Immature natural killer cell (primary cell): ENCODE results near the gene B3GALT6. TPM values are rescaled to one million over a fixed set of nuclear protein-coding genes. Genes with fewer than 3 reads are reported as not detected.
"Not testable (repeated sequence)": the region's sequence is repeated elsewhere in the genome, so short reads cannot be mapped to it uniquely, and the experiment has no call there.

Source experiments
- DNase-seq, 3 donors: peaks; one replicate each; pipeline ENCODE4 v3.0.0; 2022; ENCODE audit warnings: mixed read lengths in 1 of 3
- H3K27ac Mint-ChIP-seq, 6 donors: one replicate each; pipeline ENCODE4 v1.8.0; 2020; ENCODE audit warnings: mixed read lengths in 6 of 6, mild to moderate bottlenecking in 5 of 6, inconsistent platforms in 4 of 6, moderate library complexity in 3 of 6
- H3K27me3 Mint-ChIP-seq, 3 donors: one replicate each; pipeline ENCODE4 v1.8.0; 2020 to 2021; ENCODE audit warnings: low read depth in 3 of 3, mild to moderate bottlenecking in 3 of 3, mixed read lengths in 3 of 3, moderate library complexity in 3 of 3, inconsistent platforms in 1 of 3
- H3K36me3 Mint-ChIP-seq, 3 donors: one replicate each; pipeline ENCODE4 v1.8.0; 2020; ENCODE audit warnings: mixed read lengths in 3 of 3, inconsistent platforms in 2 of 3, mild to moderate bottlenecking in 2 of 3
- H3K4me1 Mint-ChIP-seq, 2 donors: one replicate each; pipeline ENCODE4 v1.8.0; 2020; ENCODE audit warnings: inconsistent platforms in 2 of 2, mild to moderate bottlenecking in 2 of 2, mixed read lengths in 2 of 2, moderate library complexity in 1 of 2
- H3K4me3 Mint-ChIP-seq, 5 donors: one replicate each; pipeline ENCODE4 v1.8.0; 2020; ENCODE audit warnings: mild to moderate bottlenecking in 5 of 5, mixed read lengths in 5 of 5, inconsistent platforms in 3 of 5, moderate library complexity in 3 of 5
- H3K9me3 Mint-ChIP-seq, 6 donors: one replicate each; pipeline ENCODE4 v1.8.0; 2020; ENCODE audit warnings: mild to moderate bottlenecking in 6 of 6, mixed read lengths in 6 of 6, inconsistent platforms in 4 of 6, moderate library complexity in 3 of 6
- polyA plus RNA-seq, 3 donors: library from polyadenylated mRNA; unstranded; fragments of 300-500 nt; fragmentation: Illumina TruSeq; gene quantifications; one replicate each; pipeline ENCODE4 v1.2.3, GENCODE V29; 2021

Gene B3GALT6
- polyA plus RNA-seq, result 10 to 100 TPM in 1 of 3 donors, 1 to 10 TPM in 2; 5.3 to 13.9 (median 9.9) TPM

- H3K4me3 Mint-ChIP-seq, result peak within 1 kb of the TSS; percentile 90 to 95 (median 92)
- peaks cover 36 to 42% of the 10 kb centered on the region in 2 donors for H3K4me1 Mint-ChIP-seq
- H3K27me3 Mint-ChIP-seq, result peaks cover 8 to 21% (median 14%) of the 10 kb centered on the region in 3 donors
- DNase-seq, result no peak
- H3K9me3 Mint-ChIP-seq, result no peaks in the 10 kb centered on the region
- H3K36me3 Mint-ChIP-seq, result peaks cover 0 to 10% (median 0%) of the 10 kb centered on the region in 3 donors
- peak within 1 kb of the TSS; percentile 85 to 93 (median 91) for H3K27ac Mint-ChIP-seq
These were observed at the start of gene B3GALT6 for GRCh38 chr1:1232208-1232795. Gene B3GALT6, plus strand, starts transcription at chr1:1232237. Its CDS starts 42 bp downstream, at chr1:1232279.

- Mint-ChIP-seq H3K9me3 (no peaks in the 10 kb centered on the region), H3K36me3 (no peaks in the 10 kb centered on the region), H3K27ac (no peak overlapping the region), H3K4me3 (peak overlapping the region in 1 of 5 donors; percentile 61), H3K27me3 (peaks cover 0 to 4% (median 0%) of the 10 kb centered on the region in 3 donors), H3K4me1 (peaks cover 5 to 7% of the 10 kb centered on the region in 2 donors)
- DNase-seq, result no peak
These were observed 49.4 kb upstream of the B3GALT6 start for GRCh38 chr1:1182491-1183220.

- H3K4me3 Mint-ChIP-seq, result peak overlapping the region in 2 of 5 donors; percentile 41 to 52
- H3K4me1 Mint-ChIP-seq, result peaks cover 5 to 7% of the 10 kb centered on the region in 2 donors
- no peaks in the 10 kb centered on the region for H3K36me3 Mint-ChIP-seq
- peak overlapping the region in 2 of 6 donors; percentile 21 to 35 for H3K27ac Mint-ChIP-seq
- no peak for DNase-seq
- no peaks in the 10 kb centered on the region for H3K9me3 Mint-ChIP-seq
- peaks cover 0 to 4% (median 0%) of the 10 kb centered on the region in 3 donors for H3K27me3 Mint-ChIP-seq
These were observed 48.8 kb upstream of the B3GALT6 start for GRCh38 chr1:1183221-1183747.

DNA sequence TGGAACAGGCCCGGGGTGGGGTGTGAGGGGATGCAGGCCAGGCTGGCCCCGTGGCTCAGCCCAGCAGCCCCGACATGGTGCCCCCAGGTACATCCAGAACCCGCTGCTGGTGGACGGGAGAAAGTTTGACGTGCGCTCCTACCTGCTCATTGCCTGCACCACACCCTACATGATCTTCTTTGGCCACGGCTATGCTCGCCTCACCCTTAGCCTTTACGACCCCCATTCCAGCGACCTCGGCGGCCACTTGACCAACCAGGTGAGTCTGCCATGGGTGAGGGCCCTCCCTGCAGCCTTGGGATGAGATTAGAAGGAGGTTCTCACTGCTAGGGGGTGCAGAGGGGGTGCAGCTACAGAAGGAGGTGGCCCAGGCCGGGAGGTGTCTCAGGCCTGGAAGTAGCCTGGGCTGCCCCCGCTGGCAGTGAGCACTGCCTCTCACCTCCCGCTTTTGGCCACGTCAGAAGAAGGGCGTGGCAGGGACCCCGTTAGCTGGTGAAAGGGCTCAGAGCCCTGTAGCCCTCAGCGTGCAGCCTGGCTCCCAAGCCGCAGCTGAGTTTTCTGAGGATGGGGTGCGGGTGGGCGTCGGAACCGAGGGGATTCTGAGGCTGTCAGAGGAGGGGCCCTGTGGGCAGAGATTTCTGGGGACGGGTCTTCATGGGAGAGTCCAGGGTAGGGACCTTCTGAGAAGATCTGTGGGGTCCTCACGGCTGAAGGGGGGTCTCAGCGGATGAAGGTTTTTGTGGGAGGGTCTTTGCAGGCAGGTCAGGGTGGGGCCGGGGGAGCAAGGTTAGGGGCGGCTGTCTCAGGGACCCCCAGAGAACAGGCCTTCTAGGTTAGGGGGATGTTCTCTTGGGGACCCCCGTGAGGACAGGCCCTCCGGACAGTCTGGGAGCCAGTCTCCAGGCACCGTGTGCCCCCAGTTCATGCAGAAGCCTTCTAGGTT, 47.9 kb upstream of the B3GALT6 start:
- peaks cover 5 to 7% of the 10 kb centered on the region in 2 donors for H3K4me1 Mint-ChIP-seq
- no peak overlapping the region for H3K4me3 Mint-ChIP-seq
- H3K27ac Mint-ChIP-seq, result no peak overlapping the region
- no peaks in the 10 kb centered on the region for H3K9me3 Mint-ChIP-seq
- DNase-seq, result no peak
- H3K36me3 Mint-ChIP-seq, result no peaks in the 10 kb centered on the region
- peaks cover 0 to 4% (median 0%) of the 10 kb centered on the region in 3 donors for H3K27me3 Mint-ChIP-seq

GRCh38 chr1:1185101-1185765, 46.8 kb upstream of the B3GALT6 start:
- Mint-ChIP-seq H3K27ac (peak overlapping the region in 1 of 6 donors; percentile 17), H3K4me3 (no peak overlapping the region), H3K36me3 (no peaks in the 10 kb centered on the region), H3K27me3 (peaks cover 0 to 4% (median 0%) of the 10 kb centered on the region in 3 donors), H3K4me1 (peaks cover 5 to 7% of the 10 kb centered on the region in 2 donors), H3K9me3 (no peaks in the 10 kb centered on the region)
- no peak for DNase-seq

DNA sequence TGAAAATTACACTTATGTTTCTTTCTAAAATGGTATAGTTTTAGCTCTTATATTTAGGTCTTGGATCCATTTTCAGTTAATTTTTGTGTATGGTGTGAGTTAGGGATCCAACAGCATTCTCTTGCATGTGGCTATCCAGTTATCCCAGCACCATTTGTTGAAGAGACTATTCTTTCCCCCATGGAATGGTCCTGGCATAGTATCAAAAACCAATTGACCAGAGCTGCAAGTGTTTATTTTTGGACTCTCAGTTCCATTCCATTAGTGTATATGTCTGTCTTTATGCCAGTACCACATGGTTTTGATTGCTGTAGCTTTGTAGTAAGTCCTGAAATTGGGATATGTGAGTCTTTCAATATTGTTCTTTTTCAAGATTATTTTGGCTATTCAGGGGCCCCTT, 44.1 kb upstream of the B3GALT6 start:
- Mint-ChIP-seq H3K4me1 (no peaks in the 10 kb centered on the region), H3K9me3 (no peaks in the 10 kb centered on the region), H3K27me3 (no peaks in the 10 kb centered on the region), H3K36me3 (peaks cover 0 to 4% (median 0%) of the 10 kb centered on the region in 3 donors), H3K27ac (no peak overlapping the region), H3K4me3 (no peak overlapping the region)
- no peak for DNase-seq

DNA sequence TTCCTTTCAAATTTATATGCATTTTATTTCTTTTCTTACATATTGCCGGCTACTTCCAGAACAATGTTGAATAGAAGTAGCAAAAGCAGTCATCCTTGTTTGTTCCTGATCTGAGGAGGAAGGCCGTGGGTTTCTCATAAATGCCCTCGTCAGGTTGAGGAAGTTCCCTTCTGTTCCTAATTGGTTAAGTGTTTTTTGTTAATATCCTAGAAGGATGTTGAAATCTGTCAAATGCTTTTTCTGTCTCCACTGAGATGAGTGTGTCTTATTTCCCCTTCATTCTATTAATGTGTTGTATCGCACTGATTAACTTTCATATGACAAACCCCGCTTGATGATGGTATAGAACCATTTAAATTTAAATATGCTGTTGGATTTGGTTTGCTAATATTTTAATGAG, 42.9 kb upstream of the B3GALT6 start:
- H3K27ac Mint-ChIP-seq, result no peak overlapping the region
- no peaks in the 10 kb centered on the region for H3K9me3 Mint-ChIP-seq
- H3K27me3 Mint-ChIP-seq, result no peaks in the 10 kb centered on the region
- DNase-seq, result no peak
- peaks cover 0 to 1% of the 10 kb centered on the region in 2 donors for H3K4me1 Mint-ChIP-seq
- peaks cover 0 to 4% (median 0%) of the 10 kb centered on the region in 3 donors for H3K36me3 Mint-ChIP-seq
- no peak overlapping the region for H3K4me3 Mint-ChIP-seq

DNA sequence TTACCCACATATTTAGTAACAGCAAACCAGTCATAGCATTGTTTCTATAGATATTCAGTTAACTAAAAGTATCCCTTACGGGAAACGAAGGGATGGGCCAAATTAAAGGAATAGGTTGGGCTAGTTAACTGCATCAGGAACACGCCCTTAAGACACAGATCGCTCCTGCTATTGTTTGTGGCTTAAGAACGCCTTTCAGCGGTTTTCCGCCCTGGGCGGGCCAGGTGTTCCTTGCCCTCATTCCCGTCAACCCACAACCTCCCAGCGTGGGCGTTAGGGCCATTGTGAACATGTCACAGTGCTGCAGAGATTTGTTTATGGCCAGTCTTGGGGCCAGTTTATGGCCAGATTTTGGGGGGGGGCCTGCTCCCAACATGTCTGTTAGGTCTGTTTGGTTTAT, 40.3 kb upstream of the B3GALT6 start:
- Mint-ChIP-seq H3K4me1 (peaks cover 0 to 10% of the 10 kb centered on the region in 2 donors), H3K27me3 (peaks cover 0 to 2% (median 0%) of the 10 kb centered on the region in 3 donors), H3K9me3 (peaks cover 0 to 11% (median 0%) of the 10 kb centered on the region in 6 donors), H3K4me3 (no peak overlapping the region), H3K36me3 (peaks cover 0 to 4% (median 0%) of the 10 kb centered on the region in 3 donors), H3K27ac (no peak overlapping the region)
- no peak for DNase-seq

GRCh38 chr1:1194723-1195122, 37.3 kb upstream of the B3GALT6 start:
- H3K27ac Mint-ChIP-seq, result peak overlapping the region in 1 of 6 donors; percentile 79
- peaks cover 0 to 4% (median 0%) of the 10 kb centered on the region in 3 donors for H3K36me3 Mint-ChIP-seq
- H3K4me1 Mint-ChIP-seq, result peaks cover 2 to 10% of the 10 kb centered on the region in 2 donors
- no peak for DNase-seq
- peaks cover 0 to 3% (median 0%) of the 10 kb centered on the region in 3 donors for H3K27me3 Mint-ChIP-seq
- peaks cover 0 to 11% (median 0%) of the 10 kb centered on the region in 6 donors for H3K9me3 Mint-ChIP-seq
- H3K4me3 Mint-ChIP-seq, result no peak overlapping the region

GRCh38 chr1:1195726-1196125, 36.3 kb upstream of the B3GALT6 start:
- peak overlapping the region in 3 of 6 donors; percentile 22 to 61 (median 25) for H3K27ac Mint-ChIP-seq
- not testable (repeated sequence) for H3K27me3 Mint-ChIP-seq, DNase-seq, H3K4me3 Mint-ChIP-seq, H3K36me3 Mint-ChIP-seq
- peaks cover 10% of the 10 kb centered on the region in 2 donors for H3K4me1 Mint-ChIP-seq
- peaks cover 0 to 11% (median 0%) of the 10 kb centered on the region in 6 donors for H3K9me3 Mint-ChIP-seq

DNA sequence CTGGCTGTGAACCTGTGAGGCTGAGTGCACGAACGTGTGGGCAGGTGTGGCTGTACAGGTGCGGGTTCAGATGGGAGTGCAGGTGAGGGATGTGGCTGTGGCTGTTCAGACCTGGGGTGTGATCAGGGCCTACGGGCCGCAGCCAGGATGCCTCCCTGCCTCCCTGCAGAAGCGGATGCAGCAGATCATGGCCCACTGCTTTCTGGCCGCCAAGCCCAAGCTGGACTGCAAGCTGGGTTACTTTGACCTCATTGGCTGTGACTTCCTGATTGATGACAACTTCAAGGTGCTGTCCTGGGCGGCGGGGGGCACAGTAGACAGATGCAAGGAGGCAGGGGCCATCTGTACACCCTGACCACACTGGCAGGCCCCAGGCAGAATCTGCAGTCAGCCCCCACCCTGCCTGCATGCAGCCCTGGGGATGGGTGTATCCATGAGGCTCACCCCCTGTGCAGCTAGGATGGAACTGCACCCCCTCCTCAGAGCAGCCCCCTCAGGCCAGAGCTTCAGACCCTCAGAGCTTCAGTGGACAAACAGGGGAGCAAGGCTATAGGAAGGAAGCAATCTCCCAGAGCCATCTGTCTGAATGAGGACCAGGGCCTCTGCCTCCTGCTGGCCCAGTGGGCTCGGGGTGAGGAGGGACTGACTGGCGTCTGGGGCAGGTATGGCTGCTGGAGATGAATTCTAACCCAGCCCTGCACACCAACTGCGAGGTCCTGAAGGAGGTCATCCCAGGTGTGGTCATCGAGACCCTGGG, 35.4 kb upstream of the B3GALT6 start:
- H3K4me3 Mint-ChIP-seq, result no peak overlapping the region
- H3K27ac Mint-ChIP-seq, result peak overlapping the region in 4 of 6 donors; percentile 32 to 62 (median 55)
- peaks cover 0 to 11% (median 0%) of the 10 kb centered on the region in 6 donors for H3K9me3 Mint-ChIP-seq
- H3K4me1 Mint-ChIP-seq, result peaks cover 10% of the 10 kb centered on the region in 2 donors
- peaks cover 0 to 4% (median 0%) of the 10 kb centered on the region in 3 donors for H3K36me3 Mint-ChIP-seq
- H3K27me3 Mint-ChIP-seq, result peaks cover 0 to 3% (median 2%) of the 10 kb centered on the region in 3 donors
- no peak for DNase-seq

DNA sequence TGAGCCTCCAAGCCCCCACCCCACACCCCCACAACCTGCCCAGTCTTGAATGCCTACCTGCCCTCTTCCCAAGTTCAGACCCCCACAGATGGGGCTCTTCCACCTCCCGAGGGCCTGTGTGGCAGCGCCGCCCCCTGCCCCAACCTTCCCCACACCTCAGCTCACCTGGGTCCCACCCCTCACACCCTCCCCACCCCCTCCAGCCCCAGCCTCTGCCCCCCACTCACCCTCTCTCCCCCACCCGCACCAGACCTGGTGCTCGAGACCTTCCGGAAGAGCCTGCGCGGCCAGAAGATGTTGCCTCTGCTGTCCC, 34.9 kb upstream of the B3GALT6 start:
- H3K27ac Mint-ChIP-seq, result no peak overlapping the region
- H3K4me3 Mint-ChIP-seq, result no peak overlapping the region
- peaks cover 0 to under 1% (median 0%) of the 10 kb centered on the region in 3 donors for H3K36me3 Mint-ChIP-seq
- peaks cover 0 to 3% (median 2%) of the 10 kb centered on the region in 3 donors for H3K27me3 Mint-ChIP-seq
- peaks cover 10% of the 10 kb centered on the region in 2 donors for H3K4me1 Mint-ChIP-seq
- H3K9me3 Mint-ChIP-seq, result peaks cover 0 to 11% (median 0%) of the 10 kb centered on the region in 6 donors
- DNase-seq, result no peak
